HG03575 (cell line): ENCODE data around the gene C5AR1.
"Not testable (repeated sequence)": the region's sequence is repeated elsewhere in the genome, so short reads cannot be mapped to it uniquely, and the experiment has no call there.

Experiments
- ATAC-seq: cut with Tn5 transposase; IDR thresholded peaks from one replicate; pipeline ENCODE4 v1.9.1; 2021; ENCODE audit not compliant: unreplicated experiment, insufficient number of reproducible peaks, low FRiP score; ENCODE audit errors: extremely low read depth

Gene C5AR1

DNA sequence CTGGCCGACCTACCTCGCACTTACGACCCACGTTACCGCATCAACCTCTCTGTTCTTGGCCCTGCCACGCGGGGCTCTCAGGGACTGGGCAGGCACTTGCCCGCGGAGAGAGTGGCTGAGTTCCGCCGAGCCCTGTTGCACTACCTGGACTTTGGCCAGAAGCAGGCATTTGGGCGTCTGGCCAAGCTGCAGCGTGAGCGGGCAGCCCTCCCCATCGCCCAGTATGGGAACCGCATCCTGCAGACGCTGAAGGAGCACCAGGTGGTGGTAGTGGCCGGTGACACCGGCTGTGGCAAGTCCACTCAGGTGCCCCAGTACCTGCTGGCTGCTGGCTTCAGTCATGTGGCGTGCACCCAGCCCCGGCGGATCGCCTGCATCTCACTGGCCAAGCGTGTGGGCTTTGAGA lies 43.6 kb downstream of the C5AR1 start:
- no peak for ATAC-seq

DNA sequence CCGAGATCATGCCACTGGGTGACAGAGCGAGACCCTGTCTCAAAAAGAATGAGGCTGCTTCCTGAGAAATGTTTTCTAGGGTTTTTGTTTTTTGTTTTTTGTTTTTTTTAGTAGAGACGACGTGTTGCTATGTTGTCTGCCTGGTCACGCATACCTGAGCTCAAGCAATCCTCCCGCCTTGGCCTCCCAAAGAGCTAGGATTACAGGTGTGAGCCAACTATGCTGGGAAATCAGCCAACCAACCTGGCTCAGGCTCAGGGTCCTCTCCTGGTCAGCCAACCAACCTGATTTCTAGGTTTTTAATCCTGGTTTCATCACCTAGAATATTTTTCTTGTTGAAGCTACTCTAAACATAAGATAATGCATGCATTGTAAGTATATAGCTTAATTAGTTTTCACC lies 47.2 kb downstream of the C5AR1 start:
- ATAC-seq = no peak

DNA sequence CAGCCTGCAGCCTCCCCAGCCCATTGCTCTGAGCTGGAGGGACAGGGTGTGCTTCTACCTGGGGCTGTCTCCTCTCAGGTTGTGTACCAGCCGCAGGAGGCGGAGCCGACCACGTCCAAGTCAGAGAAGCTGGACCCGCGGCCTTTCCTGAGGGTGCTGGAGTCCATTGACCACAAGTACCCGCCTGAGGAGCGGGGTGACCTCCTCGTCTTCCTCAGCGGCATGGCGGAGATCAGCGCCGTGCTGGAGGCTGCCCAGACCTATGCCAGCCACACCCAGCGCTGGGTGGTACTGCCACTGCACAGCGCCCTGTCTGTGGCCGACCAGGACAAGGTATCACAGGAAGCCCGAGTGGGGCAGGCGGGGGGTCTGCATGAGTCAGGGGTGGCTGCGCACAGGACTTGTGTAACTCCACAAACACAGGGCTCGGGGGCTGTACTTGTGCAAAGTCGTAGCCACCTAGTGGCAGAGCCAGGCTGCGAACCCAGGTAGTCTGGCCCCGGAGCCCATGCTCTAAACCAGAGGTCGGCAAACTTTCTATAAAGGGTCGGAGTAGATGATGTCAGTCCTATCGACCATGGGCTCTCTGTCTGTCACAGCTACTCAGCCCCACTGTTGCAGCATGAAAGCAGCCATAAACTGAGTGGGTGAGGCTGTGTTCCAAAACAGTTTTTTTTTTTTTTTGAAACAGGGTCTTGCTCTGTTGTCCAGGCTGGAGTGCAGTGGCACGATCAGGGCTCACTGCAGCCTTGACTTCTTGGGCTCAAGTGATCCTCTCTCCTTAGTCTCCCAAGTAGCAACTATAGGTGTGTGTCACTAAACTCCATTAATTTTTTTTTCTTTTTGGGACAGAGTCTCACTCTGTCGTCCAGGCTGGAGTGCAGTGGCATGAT lies 48.4 kb downstream of the C5AR1 start:
- ATAC-seq = no peak

DNA sequence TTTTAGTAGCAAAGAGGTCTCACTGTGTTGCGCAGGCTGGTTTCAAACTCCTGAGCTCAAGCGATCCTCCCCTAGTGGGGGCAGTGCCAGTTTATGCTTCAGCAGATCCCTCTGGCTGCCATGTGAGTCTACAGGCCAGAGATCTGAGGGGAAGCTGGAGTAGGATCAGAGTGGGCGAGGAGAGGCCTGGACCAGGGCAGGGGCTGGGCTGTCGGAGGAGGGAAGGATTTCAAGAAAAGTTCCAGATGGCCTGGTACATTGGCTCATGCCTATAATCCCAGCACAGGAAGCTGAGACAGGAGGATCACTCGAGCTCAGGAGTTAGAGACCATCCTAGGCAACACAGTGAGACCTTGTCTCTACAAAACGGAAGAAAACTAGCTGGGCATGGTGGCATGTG lies 49.3 kb downstream of the C5AR1 start:
- ATAC-seq = no peak

GRCh38 chr19:47362321-47362720 lies 52.7 kb downstream of the C5AR1 start:
- ATAC-seq = no peak

GRCh38 chr19:47363758-47364531 lies 54.3 kb downstream of the C5AR1 start:
- ATAC-seq = no peak

DNA sequence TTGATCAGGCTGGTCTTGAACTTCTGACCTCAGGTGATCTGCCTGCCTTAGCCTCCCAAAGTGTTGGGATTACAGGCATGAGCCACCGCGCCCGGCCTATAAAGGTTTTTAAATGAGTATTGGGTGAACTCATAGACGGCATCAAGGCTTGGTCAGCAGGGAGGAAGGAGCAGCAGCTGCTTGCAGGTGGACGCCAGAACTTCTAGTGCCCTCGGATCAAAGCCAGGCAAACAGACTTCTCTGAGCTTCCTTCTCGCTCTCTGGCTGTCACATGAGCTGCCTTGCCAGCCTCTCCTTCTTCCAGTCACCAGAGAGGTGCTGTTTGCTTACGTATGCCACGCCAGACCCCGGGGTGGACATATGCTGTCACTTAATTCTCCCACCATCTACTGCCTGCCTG lies 55.8 kb downstream of the C5AR1 start:
- ATAC-seq = not testable (repeated sequence)

DNA sequence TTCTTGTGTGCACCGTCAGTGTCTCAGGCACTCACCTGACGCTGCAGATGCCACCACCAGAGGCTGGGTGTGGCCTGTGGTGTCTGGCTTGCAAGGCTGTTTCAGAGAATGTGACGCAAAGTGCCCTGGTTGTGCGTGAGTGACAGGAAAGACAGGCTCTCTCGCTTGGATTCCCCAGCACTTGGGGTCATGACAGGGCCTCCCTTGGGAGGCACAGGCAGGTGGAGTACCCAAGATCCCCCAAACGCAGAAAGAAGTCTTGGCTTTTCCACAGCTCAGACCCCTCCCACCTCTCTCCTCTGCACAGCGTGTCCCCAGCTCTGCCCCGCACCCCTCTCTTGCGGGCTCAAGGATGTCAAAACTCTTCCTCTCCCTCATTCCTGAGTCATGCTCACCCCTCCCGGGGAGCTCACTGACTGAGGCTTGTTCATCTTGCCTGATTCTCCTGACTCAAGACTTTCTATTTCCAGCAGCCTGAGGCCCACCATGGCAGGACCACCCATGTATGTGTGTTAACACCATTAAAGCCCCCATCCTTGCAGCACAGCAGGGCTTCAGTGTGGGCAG lies 60.5 kb downstream of the C5AR1 start:
- no peak for ATAC-seq

GRCh38 chr19:47371261-47371660 lies 61.6 kb downstream of the C5AR1 start:
- no peak for ATAC-seq
